Measurements from ENCODE around the gene PIGQ.

Gene PIGQ

GRCh38 chr16:628321-629061 lies 58.7 kb downstream of the PIGQ start:
- DNase-seq (ENCODE audit: low read depth, low spot score): no peak

GRCh38 chr16:629185-629832 lies 59.5 kb downstream of the PIGQ start:
- no peak for DNase-seq (ENCODE audit: low read depth, low spot score)

DNA sequence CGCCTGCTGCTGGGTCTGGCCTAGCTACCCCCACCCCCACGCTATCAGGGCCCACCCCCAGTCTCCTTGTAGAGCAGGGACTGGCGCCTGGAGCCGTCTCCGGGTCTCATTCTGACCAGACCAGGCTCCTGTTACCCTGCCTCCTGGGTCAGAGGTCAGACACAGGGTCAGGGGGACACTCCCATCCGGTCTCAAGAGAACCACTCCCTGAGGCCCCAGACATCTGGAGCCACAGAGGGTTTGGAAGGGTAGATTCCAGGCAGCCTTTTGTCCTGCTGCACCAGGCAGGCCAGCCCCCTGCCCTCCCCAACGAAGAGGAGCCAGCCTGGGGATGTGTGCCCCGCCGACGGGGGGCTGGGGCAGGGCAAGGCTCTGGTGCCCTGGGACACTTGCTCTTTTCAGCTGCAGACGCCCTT lies 60.1 kb downstream of the PIGQ start:
- no peak for DNase-seq (ENCODE audit: low read depth, low spot score)

DNA sequence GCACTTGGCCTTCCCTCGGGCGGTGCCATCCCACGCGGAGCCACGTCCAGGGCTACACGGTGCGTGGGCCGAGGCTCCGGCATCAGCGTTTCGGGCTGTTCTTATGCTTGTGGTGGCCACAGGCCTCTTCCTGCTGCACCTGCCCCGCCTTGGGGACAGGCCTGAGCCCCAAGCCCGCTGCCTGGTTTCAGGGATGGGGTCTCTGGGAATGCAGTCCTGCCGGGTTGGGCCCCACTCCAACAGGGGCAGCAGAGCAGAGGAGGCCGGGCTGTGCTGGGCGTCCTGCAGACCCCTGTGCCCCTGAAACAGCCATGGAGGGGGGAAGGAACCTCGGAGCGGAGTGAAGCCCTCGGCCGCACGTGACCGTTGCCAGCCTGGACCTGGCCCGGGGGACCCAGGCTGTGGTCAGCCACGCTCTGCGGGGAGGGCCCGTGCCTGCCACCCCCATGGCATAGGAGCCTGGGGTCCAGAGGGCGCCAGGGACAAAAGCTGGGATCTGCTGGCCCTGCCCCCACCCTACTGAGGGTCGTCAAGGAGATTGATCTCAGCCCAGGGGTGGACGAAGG lies 60.6 kb downstream of the PIGQ start:
- DNase-seq (ENCODE audit: low read depth, low spot score): no peak

DNA sequence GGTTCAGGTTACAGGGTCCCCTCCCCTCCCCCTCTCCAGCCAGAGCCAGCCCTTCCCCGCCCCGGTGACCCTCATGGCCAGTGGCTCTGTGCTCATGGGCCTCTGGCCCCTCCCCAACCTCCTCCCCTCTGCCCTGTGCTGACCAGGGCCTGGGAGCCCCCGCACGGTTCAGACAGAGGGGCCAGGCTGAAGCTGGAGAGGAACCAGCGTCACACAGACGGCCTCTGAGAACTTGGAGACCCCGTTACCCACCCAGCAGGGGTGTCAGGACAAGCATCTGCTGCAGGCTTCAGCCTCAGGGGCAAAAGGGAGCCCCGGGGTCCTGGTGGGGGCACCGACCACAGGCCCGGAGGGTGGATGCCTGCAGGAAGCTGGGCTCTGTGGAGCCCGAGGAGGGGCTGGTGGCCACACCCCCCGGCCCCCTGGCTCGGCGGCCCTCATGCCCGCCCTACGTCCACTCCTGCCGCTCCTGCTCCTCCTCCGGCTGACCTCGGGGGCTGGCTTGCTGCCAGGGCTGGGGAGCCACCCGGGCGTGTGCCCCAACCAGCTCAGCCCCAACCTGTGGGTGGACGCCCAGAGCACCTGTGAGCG lies 61.1 kb downstream of the PIGQ start, which contains the start of gene WFIKKN1:
Gene WFIKKN1, plus strand, starts transcription at position 171 of the 591 bp plus-strand sequence. Its CDS starts 269 bp downstream, at position 440.
- no peak for DNase-seq (ENCODE audit: low read depth, low spot score)

DNA sequence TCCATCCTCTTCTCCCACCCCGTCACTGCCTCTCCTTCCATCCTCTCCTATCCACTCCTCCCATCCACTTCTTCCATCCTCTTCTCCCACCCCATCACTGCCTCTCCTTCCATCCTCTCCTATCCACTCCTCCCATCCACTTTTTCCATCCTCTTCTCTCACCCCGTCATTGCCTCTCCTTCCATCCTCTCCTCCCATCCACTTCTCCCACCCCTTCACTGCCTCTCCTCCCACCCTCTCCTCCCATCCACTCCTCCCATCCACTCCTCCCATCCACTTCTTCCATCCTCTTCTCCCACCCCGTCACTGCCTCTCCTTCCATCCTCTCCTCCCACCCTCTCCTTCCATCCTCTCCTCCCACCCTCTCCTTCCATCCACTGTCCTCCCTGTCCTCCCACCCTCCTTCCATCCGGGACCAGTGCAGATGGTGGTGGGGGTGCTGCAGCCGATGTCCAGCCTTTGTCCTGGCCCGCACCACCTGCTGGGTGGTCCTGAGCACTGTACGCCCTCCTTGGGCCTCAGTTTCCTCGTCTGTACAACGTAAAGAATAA lies 62.1 kb downstream of the PIGQ start:
- DNase-seq (ENCODE audit: low read depth, low spot score): no peak

GRCh38 chr16:632486-633335 lies 62.9 kb downstream of the PIGQ start:
- DNase-seq (ENCODE audit: low read depth, low spot score): no peak

DNA sequence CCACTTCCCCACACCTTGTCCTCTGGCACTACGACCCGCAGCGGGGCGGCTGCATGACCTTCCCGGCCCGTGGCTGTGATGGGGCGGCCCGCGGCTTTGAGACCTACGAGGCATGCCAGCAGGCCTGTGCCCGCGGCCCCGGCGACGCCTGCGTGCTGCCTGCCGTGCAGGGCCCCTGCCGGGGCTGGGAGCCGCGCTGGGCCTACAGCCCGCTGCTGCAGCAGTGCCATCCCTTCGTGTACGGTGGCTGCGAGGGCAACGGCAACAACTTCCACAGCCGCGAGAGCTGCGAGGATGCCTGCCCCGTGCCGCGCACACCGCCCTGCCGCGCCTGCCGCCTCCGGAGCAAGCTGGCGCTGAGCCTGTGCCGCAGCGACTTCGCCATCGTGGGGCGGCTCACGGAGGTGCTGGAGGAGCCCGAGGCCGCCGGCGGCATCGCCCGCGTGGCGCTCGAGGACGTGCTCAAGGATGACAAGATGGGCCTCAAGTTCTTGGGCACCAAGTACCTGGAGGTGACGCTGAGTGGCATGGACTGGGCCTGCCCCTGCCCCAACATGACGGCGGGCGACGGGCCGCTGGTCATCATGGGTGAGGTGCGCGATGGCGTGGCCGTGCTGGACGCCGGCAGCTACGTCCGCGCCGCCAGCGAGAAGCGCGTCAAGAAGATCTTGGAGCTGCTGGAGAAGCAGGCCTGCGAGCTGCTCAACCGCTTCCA lies 63.7 kb downstream of the PIGQ start:
- no peak for DNase-seq (ENCODE audit: low read depth, low spot score)
